HCT116 (cell line): Measurements from ENCODE around the gene E4F1. TPM values are rescaled to one million over a fixed set of nuclear protein-coding genes. Genes with fewer than 3 reads are reported as not detected.

Experiments used
- ATAC-seq: fragments of 200-7000 bp; cut with Tn5 transposase; 2 replicates; pipeline ENCODE4 v1.9.1; 2020; ENCODE audit warnings: mild to moderate bottlenecking, moderate library complexity
- BruUV-seq: library from RNA; stranded (reverse); fragments of 400-500 nt; replicated peaks from 2 replicates; lab custom pipeline; 2021; lab: Mats Ljungman, UMichigan
- CTCF ChIA-PET: fragments of 300-600 bp; sonication (Branson Sonifier 250); formaldehyde crosslinking; loops from one replicate; lab custom pipeline; 2021; ENCODE audit warnings: antibody characterized with exemption; lab: Charles Lee
- POLR2A ChIA-PET: fragments of 300-600, 350-600 bp; sonication (Branson Sonifier 250); formaldehyde crosslinking; loops from one replicate; lab custom pipeline; 2021; ENCODE audit warnings: antibody characterized with exemption; lab: Charles Lee
- RAD21 ChIA-PET, 2 experiments: fragments of 300-600 bp; sonication (Branson Sonifier 250); formaldehyde crosslinking; loops; one replicate each; lab custom pipeline; 2023; ENCODE audit warnings: low total read pairs in 2 of 2; ENCODE audit not compliant: uncharacterized antibody in 2 of 2, unreplicated experiment in 2 of 2, low non-redundant PET in 1 of 2; lab: Charles Lee
- DNase-seq: peaks from one replicate; pipeline ENCODE4 v3.0.0-alpha.2; 2010; ENCODE audit warnings: low read depth, low spot score
- H2AFZ ChIP-seq: fragments of 200-600 bp; shearing (Covaris generic), sonication (generic); 2 replicates; pipeline ENCODE4 v1.6.1; 2017; ENCODE audit warnings: low read depth, mixed run types, mixed read lengths, antibody characterized with exemption, low read length; ENCODE audit not compliant: poor library complexity, severe bottlenecking
- H3K27ac ChIP-seq: 2 replicates; pipeline ENCODE4 v1.5.1; 2012; ENCODE audit warnings: low read depth, low read length
- H3K27me3 ChIP-seq: fragments of 200-600 bp; sonication (generic); 2 replicates; pipeline ENCODE4 v1.6.1; 2016; ENCODE audit warnings: mixed run types, low read length, mixed read lengths; ENCODE audit not compliant: insufficient read depth
- H3K36me3 ChIP-seq, 2 experiments: fragments of 200-500 bp in 1 of 2; fragments of 200-600 bp in 1 of 2; sonication (Bioruptor generic) in 1 of 2; sonication (generic) in 1 of 2; 2 replicates each; pipeline versions ENCODE4 v1.5.1 to v1.6.1; 2014 to 2016; ENCODE audit warnings: low read length in 2 of 2, inconsistent platforms in 1 of 2, mixed read lengths in 1 of 2, mixed run types in 1 of 2; ENCODE audit not compliant: insufficient read depth in 2 of 2, control insufficient read depth in 1 of 2
- H3K4me1 ChIP-seq, 2 experiments: fragments of 200-600 bp in 1 of 2; sonication (generic) in 1 of 2; 2 replicates each; pipeline versions ENCODE4 v1.5.1 to v1.6.1; 2012 to 2017; ENCODE audit warnings: low read length in 2 of 2, inconsistent platforms in 1 of 2, mild to moderate bottlenecking in 1 of 2, mixed read lengths in 1 of 2, mixed run types in 1 of 2, moderate library complexity in 1 of 2; ENCODE audit not compliant: insufficient read depth in 2 of 2, control insufficient read depth in 1 of 2
- H3K4me2 ChIP-seq: fragments of 200-600 bp; sonication (generic); 2 replicates; pipeline ENCODE4 v1.6.1; 2017; ENCODE audit warnings: mixed run types, low read length, mixed read lengths
- H3K4me3 ChIP-seq, 2 experiments: fragments of 200-600 bp in 1 of 2; sonication (generic) in 1 of 2; replicated peaks in 1 of 2; 2 replicates each; pipeline ENCODE4 v1.5.1; 2011 to 2016; ENCODE audit warnings: low read length in 2 of 2, control low read depth in 1 of 2, low read depth in 1 of 2, mild to moderate bottlenecking in 1 of 2, mixed read lengths in 1 of 2, mixed run types in 1 of 2
- H3K79me2 ChIP-seq: fragments of 200-600 bp; sonication (generic); 2 replicates; pipeline ENCODE4 v1.6.1; 2017; ENCODE audit warnings: mild to moderate bottlenecking, mixed run types, low read length, moderate library complexity, mixed read lengths; ENCODE audit not compliant: insufficient read depth
- H3K9ac ChIP-seq: fragments of 200-600 bp; sonication (generic); 2 replicates; pipeline ENCODE4 v1.6.1; 2016; ENCODE audit warnings: low read length, mixed read lengths
- H3K9me2 ChIP-seq: fragments of 200-600 bp; sonication (generic), shearing (Covaris generic); 2 replicates; pipeline ENCODE4 v1.6.1; 2017; ENCODE audit warnings: mixed run types, mild to moderate bottlenecking, moderate library complexity; ENCODE audit not compliant: insufficient read depth
- H3K9me3 ChIP-seq, 2 experiments: fragments of 200-500 bp in 1 of 2; fragments of 200-600 bp in 1 of 2; sonication (Bioruptor generic) in 1 of 2; sonication (generic) in 1 of 2; 2 replicates each; pipeline ENCODE4 v1.6.1; 2014 to 2017; ENCODE audit warnings: low read length in 2 of 2, mixed read lengths in 2 of 2, inconsistent platforms in 1 of 2, low read depth in 1 of 2, mild to moderate bottlenecking in 1 of 2, mixed run types in 1 of 2, moderate library complexity in 1 of 2; ENCODE audit not compliant: control insufficient read depth in 1 of 2, insufficient read depth in 1 of 2
- H4K20me1 ChIP-seq: fragments of 200-600 bp; sonication (generic), shearing (Covaris generic); 2 replicates; pipeline ENCODE4 v1.6.1; 2017; ENCODE audit warnings: mixed run types, mild to moderate bottlenecking, moderate library complexity; ENCODE audit not compliant: insufficient read depth
- ATF3 ChIP-seq: IDR thresholded peaks from 2 replicates; pipeline ENCODE4 v1.6.1; 2012
- CBX3 ChIP-seq: IDR thresholded peaks from 2 replicates; pipeline ENCODE4 v1.6.1; 2012; ENCODE audit warnings: low read depth
- CEBPB ChIP-seq: IDR thresholded peaks from 2 replicates; pipeline ENCODE4 v1.6.1; 2012; ENCODE audit warnings: low read depth
- EZH2 ChIP-seq: fragments of 200-600 bp; sonication (generic); IDR thresholded peaks from 2 replicates; pipeline ENCODE4 v1.6.1; 2017; ENCODE audit warnings: antibody characterized with exemption, mixed run types
- EZH2phosphoT487 ChIP-seq: fragments of 200-600 bp; IDR thresholded peaks from 2 replicates; pipeline ENCODE4 v1.6.1; 2018; ENCODE audit warnings: antibody characterized with exemption, borderline replicate concordance
- POLR2A ChIP-seq: IDR thresholded peaks from 2 replicates; pipeline ENCODE4 v1.7.0; 2011; ENCODE audit warnings: borderline replicate concordance; ENCODE audit not compliant: insufficient read depth, insufficient read length; ENCODE audit errors: extremely low read depth
- RAD21 ChIP-seq: IDR thresholded peaks from 2 replicates; pipeline ENCODE4 v1.6.1; 2012; ENCODE audit warnings: low read depth, mild to moderate bottlenecking
- REST ChIP-seq: IDR thresholded peaks from 2 replicates; pipeline ENCODE4 v1.6.1; 2012; ENCODE audit warnings: low read depth
- SIN3A ChIP-seq: IDR thresholded peaks from 2 replicates; pipeline ENCODE4 v1.6.1; 2012; ENCODE audit warnings: low read depth
- SRF ChIP-seq: IDR thresholded peaks from 2 replicates; pipeline ENCODE4 v1.6.1; 2012; ENCODE audit warnings: low read depth
- TCF7L2 ChIP-seq: IDR thresholded peaks from 2 replicates; pipeline ENCODE4 v1.7.0; 2011; ENCODE audit warnings: borderline replicate concordance, inconsistent platforms; ENCODE audit not compliant: insufficient read depth, insufficient read length; ENCODE audit errors: extremely low read depth
- ZFX ChIP-seq: fragments of 450-650 bp; IDR thresholded peaks from 2 replicates; pipeline ENCODE4 v1.6.1; 2017
- ZNF274 ChIP-seq: fragments of 200-500 bp; sonication (Bioruptor generic); IDR thresholded peaks from 2 replicates; pipeline ENCODE4 v1.6.1; 2014; ENCODE audit warnings: mild to moderate bottlenecking, low read depth, low read length, inconsistent platforms
- intact Hi-C: fragments of 100-400 bp; cut with micrococcal nuclease; formaldehyde crosslinking; loops from 2 replicates; pipeline ENCODE4 v1.10.0; 2022
- total RNA-seq: library from RNA; stranded (reverse); gene quantifications from one replicate; pipeline ENCODE4 v1.2.1, GENCODE V29; 2021; ENCODE audit not compliant: unreplicated experiment
- TF ChIP-seq, protein P1 (sequence below), 3 experiments: fragments of 200-600 bp in 1 of 3; sonication (generic) in 1 of 3; IDR thresholded peaks in 2 of 3; conservative IDR thresholded peaks in 1 of 3; 2 replicates each; pipeline ENCODE4 v1.5.1; 2012 to 2017; ENCODE audit warnings: low read depth in 2 of 3, low read length in 2 of 3, antibody characterized with exemption in 1 of 3, borderline replicate concordance in 1 of 3, control low read depth in 1 of 3, mild to moderate bottlenecking in 1 of 3, mixed read lengths in 1 of 3, mixed run types in 1 of 3, moderate library complexity in 1 of 3; ENCODE audit not compliant: insufficient read depth in 1 of 3
- TF ChIP-seq, protein P2 (sequence below): IDR thresholded peaks from 2 replicates; pipeline ENCODE4 v1.6.1; 2012

E4F1 gene
- total RNA-seq, 1 experiment from 2014 or later: 40.7 TPM

GRCh38 chr16:2198283-2198682 lies 25.1 kb upstream of the E4F1 start:
- BruUV-seq: no TSS peak
- intact Hi-C loops: loop anchor here (10.0 kb wide), 1 partner anchor 307 kb away; no protein-coding TSS in a partner anchor
- CTCF ChIA-PET: no interaction called here

More at GRCh38 chr16:2198283-2198682, 25.1 kb upstream of the E4F1 start:
- Histone ChIP-seq H3K4me1 (peaks cover 5 to 19% of the 10 kb centered on the region in 2 experiments), H3K9me3 (no peaks in the 10 kb centered on the region), H3K9me2 (no peaks in the 10 kb centered on the region), H3K79me2 (no peaks in the 10 kb centered on the region), H3K36me3 (no peaks in the 10 kb centered on the region), H4K20me1 (no peaks in the 10 kb centered on the region), H3K9ac (no peak overlapping the region), H3K4me2 (no peak overlapping the region), H3K27me3 (no peaks in the 10 kb centered on the region), H3K27ac (no peak overlapping the region), H2AFZ (no peak overlapping the region), H3K4me3 (no peak overlapping the region)
- TF ChIP-seq POLR2A (no peak), CEBPB (no peak), SRF (no peak), TCF7L2 (no peak), CBX3 (no peak), ZFX (no peak), EZH2phosphoT487 (no peak), RAD21 (no peak), ZNF274 (no peak), EZH2 (no peak), ATF3 (no peak), SIN3A (no peak), REST (no peak)
- TF ChIP-seq, protein P1, sequence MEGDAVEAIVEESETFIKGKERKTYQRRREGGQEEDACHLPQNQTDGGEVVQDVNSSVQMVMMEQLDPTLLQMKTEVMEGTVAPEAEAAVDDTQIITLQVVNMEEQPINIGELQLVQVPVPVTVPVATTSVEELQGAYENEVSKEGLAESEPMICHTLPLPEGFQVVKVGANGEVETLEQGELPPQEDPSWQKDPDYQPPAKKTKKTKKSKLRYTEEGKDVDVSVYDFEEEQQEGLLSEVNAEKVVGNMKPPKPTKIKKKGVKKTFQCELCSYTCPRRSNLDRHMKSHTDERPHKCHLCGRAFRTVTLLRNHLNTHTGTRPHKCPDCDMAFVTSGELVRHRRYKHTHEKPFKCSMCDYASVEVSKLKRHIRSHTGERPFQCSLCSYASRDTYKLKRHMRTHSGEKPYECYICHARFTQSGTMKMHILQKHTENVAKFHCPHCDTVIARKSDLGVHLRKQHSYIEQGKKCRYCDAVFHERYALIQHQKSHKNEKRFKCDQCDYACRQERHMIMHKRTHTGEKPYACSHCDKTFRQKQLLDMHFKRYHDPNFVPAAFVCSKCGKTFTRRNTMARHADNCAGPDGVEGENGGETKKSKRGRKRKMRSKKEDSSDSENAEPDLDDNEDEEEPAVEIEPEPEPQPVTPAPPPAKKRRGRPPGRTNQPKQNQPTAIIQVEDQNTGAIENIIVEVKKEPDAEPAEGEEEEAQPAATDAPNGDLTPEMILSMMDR (IDR thresholded peaks at IDR 0.05 in 2 of 3, conservative IDR thresholded peaks at IDR 0.05 in 1 of 3; ENCODE audit: borderline replicate concordance in 1 of 3, insufficient read depth in 1 of 3, low read depth in 2 of 3, low read length in 2 of 3): no peak
- TF ChIP-seq, protein P2, sequence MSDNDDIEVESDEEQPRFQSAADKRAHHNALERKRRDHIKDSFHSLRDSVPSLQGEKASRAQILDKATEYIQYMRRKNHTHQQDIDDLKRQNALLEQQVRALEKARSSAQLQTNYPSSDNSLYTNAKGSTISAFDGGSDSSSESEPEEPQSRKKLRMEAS: no peak
- no peak for DNase-seq
- ChIA-PET POLR2A (interaction anchor here (1.5 to 2.1 kb wide), 2 partner anchors 16 to 43 kb away, joined by 3 to 6 read pairs; partner anchors contain the start of genes PGP and TRAF7), RAD21 (no interaction called here)
- no peak for ATAC-seq
